ENCODE data around the gene CCDC97. TPM values are rescaled to one million over a fixed set of nuclear protein-coding genes. Genes with fewer than 3 reads are reported as not detected.

Gene CCDC97
- total and polyA plus RNA-seq, 7 donors = 8.7 to 23.1 (median 11.3) TPM

DNA sequence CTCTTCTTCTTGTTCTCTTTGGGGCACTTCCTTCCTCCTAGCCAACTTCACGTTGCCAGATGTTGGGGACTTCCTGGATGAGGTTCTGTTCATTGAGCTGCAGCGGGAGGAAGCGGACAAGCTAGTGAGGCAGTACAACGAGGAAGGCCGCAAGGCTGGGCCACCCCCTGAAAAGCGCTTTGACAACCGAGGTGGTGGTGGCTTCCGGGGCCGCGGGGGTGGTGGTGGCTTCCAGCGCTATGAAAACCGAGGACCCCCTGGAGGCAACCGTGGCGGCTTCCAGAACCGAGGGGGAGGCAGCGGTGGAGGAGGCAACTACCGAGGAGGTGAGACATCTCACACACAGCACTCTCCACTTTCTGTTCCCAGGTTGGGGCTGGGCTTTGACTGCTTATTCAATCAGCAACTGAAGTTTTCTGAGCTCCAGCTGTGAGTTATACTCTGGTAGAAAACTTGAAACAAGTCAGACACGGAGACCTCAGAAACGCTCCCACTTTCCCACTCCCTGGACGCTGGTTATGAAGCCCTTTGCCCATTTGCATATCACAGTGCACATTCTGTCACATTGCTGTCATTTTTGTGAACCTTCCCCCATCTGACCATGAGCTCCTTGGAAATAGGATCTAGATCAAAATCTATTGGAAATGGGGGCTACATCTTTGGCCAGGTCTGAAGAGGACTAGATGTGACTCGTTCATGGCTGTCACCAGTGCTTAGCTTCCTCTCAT lies 7.2 kb upstream of the CCDC97 start:
- H3K27me3 ChIP-seq = no peaks in the 10 kb centered on the region
- H3K4me1 ChIP-seq = peaks cover 0 to 39% (median 33%) of the 10 kb centered on the region in 4 donors
- DNase-seq = peak; percentile 67
- intact Hi-C loops (cut with DNase I) = no loop called here
- peak overlapping the region in 2 of 4 donors; percentile 16 to 30 for H3K27ac ChIP-seq
- no peak overlapping the region for H3K4me3 ChIP-seq
- TF ChIP-seq POLR2AphosphoS5 (IDR thresholded peaks at IDR 0.05) (peak in 1 of 4 donors; percentile 10), POLR2A (IDR thresholded peaks at IDR 0.05) (no peak)
- TF ChIP-seq, protein P1, sequence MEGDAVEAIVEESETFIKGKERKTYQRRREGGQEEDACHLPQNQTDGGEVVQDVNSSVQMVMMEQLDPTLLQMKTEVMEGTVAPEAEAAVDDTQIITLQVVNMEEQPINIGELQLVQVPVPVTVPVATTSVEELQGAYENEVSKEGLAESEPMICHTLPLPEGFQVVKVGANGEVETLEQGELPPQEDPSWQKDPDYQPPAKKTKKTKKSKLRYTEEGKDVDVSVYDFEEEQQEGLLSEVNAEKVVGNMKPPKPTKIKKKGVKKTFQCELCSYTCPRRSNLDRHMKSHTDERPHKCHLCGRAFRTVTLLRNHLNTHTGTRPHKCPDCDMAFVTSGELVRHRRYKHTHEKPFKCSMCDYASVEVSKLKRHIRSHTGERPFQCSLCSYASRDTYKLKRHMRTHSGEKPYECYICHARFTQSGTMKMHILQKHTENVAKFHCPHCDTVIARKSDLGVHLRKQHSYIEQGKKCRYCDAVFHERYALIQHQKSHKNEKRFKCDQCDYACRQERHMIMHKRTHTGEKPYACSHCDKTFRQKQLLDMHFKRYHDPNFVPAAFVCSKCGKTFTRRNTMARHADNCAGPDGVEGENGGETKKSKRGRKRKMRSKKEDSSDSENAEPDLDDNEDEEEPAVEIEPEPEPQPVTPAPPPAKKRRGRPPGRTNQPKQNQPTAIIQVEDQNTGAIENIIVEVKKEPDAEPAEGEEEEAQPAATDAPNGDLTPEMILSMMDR (IDR thresholded peaks at IDR 0.05) = no peak
- H3K9me3 ChIP-seq = no peaks in the 10 kb centered on the region
- 59 to 83% methylated on average over 21 of the region's 21 CpGs for WGBS, 2 donors
- H3K36me3 ChIP-seq = peaks cover 45 to 80% (median 58%) of the 10 kb centered on the region in 4 donors

DNA sequence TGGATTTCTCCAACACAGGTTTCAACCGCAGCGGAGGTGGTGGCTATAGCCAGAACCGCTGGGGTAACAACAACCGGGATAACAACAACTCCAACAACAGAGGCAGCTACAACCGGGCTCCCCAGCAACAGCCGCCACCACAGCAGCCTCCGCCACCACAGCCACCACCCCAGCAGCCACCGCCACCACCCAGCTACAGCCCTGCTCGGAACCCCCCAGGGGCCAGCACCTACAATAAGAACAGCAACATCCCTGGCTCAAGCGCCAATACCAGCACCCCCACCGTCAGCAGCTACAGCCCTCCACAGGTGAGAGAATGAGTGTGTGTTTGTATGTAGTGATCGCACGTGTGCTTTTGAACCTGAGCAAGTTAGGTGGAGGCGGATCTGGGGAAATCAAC lies 6.0 kb upstream of the CCDC97 start:
- intact Hi-C loops (cut with DNase I) = no loop called here
- TF ChIP-seq, protein P1 (IDR thresholded peaks at IDR 0.05) = no peak
- TF ChIP-seq POLR2AphosphoS5 (IDR thresholded peaks at IDR 0.05) (no peak), POLR2A (IDR thresholded peaks at IDR 0.05) (no peak), EP300 (IDR thresholded peaks at IDR 0.05) (no peak)
- Histone ChIP-seq H3K4me3 (no peak overlapping the region), H3K27me3 (no peaks in the 10 kb centered on the region), H3K27ac (no peak overlapping the region), H3K36me3 (peaks cover 45 to 78% (median 58%) of the 10 kb centered on the region in 4 donors), H3K4me1 (peaks cover 0 to 39% (median 33%) of the 10 kb centered on the region in 4 donors), H3K9me3 (no peaks in the 10 kb centered on the region)
- DNase-seq = peak; percentile 61
- WGBS, 2 donors = 92% methylated on average over 14 of the region's 14 CpGs

DNA sequence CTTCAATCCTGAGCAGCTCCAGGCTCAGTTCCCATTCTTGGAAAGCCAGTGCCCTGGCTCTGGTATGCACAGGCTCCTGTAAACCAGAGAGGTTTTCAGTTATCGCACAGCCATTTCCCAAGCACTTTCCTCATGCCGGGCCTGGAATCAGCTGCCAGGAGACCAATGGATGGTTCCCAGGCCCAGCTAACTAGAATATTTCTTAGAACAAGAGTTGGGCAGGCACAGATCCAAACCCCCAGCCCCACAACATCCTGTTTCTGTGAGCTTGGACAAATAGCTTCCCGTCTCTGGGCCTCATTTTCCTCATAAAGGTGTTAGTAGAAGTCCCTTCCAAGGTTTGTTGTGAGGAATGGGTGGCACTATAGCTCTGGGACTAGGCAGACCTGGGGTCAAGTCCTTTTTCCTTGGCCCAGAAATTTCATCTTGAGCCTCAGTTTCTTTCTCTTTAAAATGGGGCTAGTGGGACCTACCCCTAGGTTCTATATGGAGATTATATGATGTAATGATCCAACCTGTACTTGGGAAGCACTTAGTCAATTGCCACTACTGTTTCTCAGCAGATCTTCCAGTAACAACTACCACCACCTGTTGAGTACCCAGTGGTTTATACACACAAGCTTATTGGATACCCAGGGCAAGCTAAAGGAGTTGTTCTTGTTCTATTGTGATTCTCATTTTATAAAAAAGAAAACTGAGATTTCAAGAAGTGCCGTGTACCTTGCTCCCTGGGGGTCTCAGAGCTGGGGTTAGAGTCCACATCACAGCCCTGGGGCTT lies 5.1 kb upstream of the CCDC97 start:
- 84 to 89% methylated on average over 4 of the region's 4 CpGs for WGBS, 2 donors
- H3K4me1 ChIP-seq = peaks cover 0 to 34% (median 29%) of the 10 kb centered on the region in 4 donors
- no peak overlapping the region for H3K4me3 ChIP-seq
- TF ChIP-seq POLR2A (IDR thresholded peaks at IDR 0.05) = no peak
- TF ChIP-seq POLR2AphosphoS5 (IDR thresholded peaks at IDR 0.05) = no peak
- TF ChIP-seq, protein P1 (IDR thresholded peaks at IDR 0.05) = no peak
- no peak for TF ChIP-seq EP300 (IDR thresholded peaks at IDR 0.05)
- peak; percentile 56 for DNase-seq
- H3K27ac ChIP-seq = peak overlapping the region in 3 of 4 donors; percentile 0 to 21 (median 11)
- H3K9me3 ChIP-seq = no peaks in the 10 kb centered on the region
- no peaks in the 10 kb centered on the region for H3K27me3 ChIP-seq
- H3K36me3 ChIP-seq = peaks cover 45 to 78% (median 58%) of the 10 kb centered on the region in 4 donors
- intact Hi-C loops (cut with DNase I) = loop anchor here (5.0 kb wide), 2 partner anchors 88 to 1018 kb away; partner anchors contain the start of genes AKT2 and AXL

- TF ChIP-seq POLR2A (IDR thresholded peaks at IDR 0.05) = no peak
- TF ChIP-seq EP300 (IDR thresholded peaks at IDR 0.05) = no peak
- no peak for TF ChIP-seq POLR2AphosphoS5 (IDR thresholded peaks at IDR 0.05)
- TF ChIP-seq, protein P1 (IDR thresholded peaks at IDR 0.05) = no peak
- Histone ChIP-seq H3K27me3 (no peaks in the 10 kb centered on the region), H3K36me3 (peaks cover 45 to 66% (median 53%) of the 10 kb centered on the region in 4 donors), H3K27ac (peak overlapping the region in 3 of 4 donors; percentile 29 to 96 (median 96)), H3K4me3 (no peak overlapping the region), H3K9me3 (no peaks in the 10 kb centered on the region), H3K4me1 (peaks cover 0 to 33% (median 27%) of the 10 kb centered on the region in 4 donors)
- DNase-seq = no peak
- 77 to 83% methylated on average over 13 of the region's 13 CpGs for WGBS, 2 donors
- intact Hi-C loops (cut with DNase I) = loop anchor here (5.0 kb wide), 2 partner anchors 89 to 1019 kb away; partner anchors contain the start of genes AKT2 and AXL
Measured at GRCh38 chr19:41305927-41306793, 3.8 kb upstream of the CCDC97 start.

All from sigmoid colon (tissue), 7 donors.